GM21423 (cell line): Measurements from ENCODE around the gene SCYL1.
"Not testable (repeated sequence)": the region's sequence is repeated elsewhere in the genome, so short reads cannot be mapped to it uniquely, and the experiment has no call there.

Source experiments
- ATAC-seq: cut with Tn5 transposase; IDR thresholded peaks from one replicate; pipeline ENCODE4 v1.9.1; 2021; ENCODE audit warnings: mild to moderate bottlenecking, moderate library complexity; ENCODE audit not compliant: unreplicated experiment

SCYL1 gene

DNA sequence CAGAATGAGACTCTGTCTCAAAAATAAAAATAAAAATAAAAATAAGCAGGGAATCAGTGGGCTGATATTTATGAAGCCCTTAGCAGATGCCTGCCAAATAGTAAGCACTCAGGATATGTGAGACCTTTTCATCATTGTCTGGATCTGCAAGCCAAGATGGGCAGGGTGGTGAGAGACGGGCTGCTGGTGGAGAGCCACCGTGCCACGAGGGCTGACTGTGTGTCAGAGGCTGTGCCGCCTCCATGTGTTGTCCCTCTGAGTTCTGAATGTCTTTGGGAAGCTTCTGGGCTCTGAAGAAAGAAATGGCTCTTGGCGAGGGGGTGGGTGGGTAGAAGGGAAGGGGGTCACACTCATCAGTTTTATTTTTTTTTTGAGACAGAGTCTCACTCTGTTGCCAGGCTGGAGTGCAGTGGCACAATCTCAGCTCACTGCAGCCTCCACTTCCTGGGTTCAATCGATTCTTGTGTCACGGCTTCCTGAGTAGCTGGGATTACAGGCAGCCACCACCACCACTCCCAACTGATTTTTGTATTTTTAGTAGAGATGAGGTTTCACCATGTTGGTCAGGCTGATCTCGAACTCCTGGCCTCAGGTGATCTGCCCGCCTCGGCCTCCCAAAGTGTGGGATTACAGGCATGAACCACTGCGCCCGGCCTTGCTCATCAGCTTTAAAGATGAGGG is 40.1 kb downstream of the SCYL1 start:
- not testable (repeated sequence) for ATAC-seq

DNA sequence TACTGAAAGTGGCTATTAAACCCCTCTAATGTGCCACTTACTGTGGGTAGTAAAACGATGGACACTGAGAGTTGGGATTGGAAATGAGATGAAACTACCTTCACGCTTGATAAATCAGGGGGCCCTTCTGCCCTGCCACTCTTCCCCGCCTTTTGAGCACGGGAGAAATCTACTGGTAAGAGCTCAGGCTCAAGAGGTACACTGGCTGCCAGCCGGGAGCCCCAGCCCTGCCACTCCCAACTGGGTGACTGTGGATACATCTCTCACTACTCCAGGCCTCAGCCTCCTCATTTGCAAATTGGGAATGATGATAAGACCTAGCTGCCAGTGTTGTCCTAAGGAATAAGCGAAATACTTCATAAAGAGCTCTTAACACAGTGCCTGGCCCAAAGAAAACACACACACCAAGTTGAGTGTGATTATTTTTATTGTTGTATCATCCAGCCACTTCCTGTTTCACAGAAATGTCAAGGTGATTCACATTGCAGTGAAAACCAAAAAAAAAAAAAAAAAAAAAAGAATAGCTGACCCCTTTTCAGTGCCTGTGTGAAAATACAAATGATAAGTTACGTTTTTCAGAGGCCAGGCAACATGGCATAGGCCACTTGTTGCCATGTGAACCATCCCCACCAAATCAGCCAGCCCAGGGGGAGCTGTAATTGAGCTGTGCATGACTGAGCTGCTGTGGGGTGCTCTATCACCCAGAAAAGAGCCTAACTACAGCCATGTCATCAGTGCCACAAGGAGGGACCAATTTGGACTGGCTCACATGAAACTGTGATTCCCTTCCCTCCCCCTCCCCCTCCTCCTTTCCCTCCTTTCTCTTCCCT is 41.0 kb downstream of the SCYL1 start:
- no peak for ATAC-seq

DNA sequence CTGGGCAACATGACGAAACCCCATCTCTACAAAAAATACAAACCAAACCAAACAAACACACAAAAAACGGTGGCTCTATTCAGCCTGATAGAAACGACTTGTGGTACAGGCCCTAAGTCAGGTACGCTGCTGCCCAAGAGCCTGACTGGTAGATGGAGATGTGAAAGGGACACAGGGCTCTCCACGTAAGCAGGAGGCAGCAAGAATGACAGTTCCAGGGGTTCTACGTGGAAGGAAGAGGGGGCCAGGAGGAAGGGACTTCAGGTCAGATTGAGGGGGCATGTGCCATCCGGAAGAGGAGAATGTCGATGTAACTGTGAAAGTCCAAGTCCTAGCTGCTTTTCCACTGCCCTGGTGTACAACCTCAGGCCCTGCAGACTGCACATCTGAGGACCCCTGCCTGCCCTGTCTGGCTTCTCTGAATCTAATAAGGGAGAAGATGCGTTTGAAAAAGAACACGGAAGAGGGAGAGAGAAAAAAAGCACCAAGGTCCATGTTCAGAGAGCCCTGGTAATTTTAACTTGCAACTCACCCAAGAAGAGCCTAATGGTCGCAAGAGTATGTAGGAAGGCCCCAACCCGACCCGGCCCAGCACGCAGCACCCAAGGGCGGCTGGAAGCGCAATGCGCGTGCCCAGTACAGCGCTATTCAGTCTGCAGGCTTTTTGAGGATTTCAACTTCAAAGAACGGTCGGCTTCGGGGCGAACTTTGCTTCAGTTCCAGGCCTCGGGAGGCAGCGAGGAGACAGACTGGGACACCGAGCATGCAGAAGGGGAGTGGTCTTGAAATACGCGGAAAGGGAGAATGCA is 44.5 kb downstream of the SCYL1 start:
- ATAC-seq, result peak; percentile 2

DNA sequence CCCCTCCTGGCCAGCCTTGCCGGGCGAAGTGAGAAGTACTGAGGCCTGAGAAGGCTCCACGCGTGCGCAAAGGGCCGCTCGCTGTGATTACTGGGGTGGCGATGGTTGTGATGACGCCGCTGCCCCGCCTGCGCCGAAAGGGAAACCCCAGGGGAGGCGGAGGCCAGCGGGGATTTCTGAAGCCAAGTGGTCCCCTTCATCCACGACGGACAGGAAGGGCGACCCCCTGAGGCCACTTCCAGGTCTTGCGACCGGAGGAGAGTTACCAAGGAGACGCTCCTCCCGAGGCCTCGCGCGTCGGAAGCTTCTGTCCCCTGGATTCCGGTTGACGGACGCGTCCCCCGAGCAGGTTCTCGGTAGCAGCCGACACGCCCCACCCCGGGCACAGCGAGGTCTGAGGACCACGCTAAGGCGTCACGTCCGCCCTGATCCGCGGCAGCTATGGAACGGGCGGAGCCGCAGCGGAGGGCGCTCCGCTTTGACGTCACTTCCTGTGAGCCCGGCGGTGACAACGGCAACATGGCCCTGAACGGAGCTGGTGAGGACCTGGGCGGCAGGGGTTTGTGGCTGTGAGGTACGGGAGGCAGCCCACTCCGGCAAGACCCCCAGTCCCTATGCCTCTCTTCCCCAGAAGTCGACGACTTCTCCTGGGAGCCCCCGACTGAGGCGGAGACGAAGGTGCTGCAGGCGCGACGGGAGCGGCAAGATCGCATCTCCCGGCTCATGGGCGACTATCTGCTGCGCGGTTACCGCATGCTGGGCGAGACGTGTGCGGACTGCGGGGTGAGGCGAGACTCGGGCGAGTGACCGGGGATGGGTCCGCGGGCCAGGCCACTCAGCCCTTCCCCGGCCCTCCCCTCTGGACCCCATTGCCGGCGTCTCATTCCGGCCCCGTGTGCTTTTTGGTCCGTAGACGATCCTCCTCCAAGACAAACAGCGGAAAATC is 45.4 kb downstream of the SCYL1 start, which contains the start of gene ZNRD2:
ZNRD2 (plus strand) TSS at position 505 of the 946 bp plus-strand sequence; CDS start at position 520, 15 bp downstream.
- peak; percentile 54 for ATAC-seq

DNA sequence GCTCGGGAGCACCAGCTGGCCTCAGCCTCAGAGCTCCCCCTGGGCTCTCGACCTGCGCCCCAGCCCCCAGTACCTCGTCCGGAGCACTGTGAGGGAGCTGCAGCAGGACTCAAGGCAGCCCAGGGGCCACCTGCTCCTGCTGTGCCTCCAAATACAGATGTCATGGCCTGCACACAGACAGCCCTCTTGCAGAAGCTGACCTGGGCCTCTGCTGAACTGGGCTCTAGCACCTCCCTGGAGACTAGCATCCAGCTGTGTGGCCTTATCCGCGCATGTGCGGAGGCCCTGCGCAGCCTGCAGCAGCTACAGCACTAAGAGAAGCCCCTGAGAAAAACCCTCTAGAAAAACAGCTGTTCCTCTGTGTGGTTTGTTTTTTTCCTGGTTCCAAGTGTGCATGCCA is 46.5 kb downstream of the SCYL1 start:
- ATAC-seq, result no peak

DNA sequence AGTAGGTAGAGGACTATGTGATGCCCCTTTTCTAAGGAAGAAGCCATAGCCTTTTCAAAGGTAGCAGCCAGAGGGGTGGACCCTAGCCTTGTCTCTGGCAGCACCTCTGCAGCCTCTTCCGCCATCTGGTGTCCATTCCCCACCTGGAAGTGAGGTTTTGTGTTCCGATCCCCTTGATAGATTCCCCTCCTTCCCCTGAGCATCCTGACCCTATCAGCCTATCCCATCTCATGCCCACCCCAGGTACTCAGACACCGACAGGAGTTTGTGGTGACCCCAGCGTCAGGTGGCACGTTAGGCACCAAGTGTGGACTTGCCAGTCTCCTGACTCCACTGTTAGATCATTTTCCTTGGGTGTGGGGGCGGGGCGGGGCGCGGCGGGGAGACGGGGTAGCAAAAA is 47.1 kb downstream of the SCYL1 start:
- no peak for ATAC-seq

DNA sequence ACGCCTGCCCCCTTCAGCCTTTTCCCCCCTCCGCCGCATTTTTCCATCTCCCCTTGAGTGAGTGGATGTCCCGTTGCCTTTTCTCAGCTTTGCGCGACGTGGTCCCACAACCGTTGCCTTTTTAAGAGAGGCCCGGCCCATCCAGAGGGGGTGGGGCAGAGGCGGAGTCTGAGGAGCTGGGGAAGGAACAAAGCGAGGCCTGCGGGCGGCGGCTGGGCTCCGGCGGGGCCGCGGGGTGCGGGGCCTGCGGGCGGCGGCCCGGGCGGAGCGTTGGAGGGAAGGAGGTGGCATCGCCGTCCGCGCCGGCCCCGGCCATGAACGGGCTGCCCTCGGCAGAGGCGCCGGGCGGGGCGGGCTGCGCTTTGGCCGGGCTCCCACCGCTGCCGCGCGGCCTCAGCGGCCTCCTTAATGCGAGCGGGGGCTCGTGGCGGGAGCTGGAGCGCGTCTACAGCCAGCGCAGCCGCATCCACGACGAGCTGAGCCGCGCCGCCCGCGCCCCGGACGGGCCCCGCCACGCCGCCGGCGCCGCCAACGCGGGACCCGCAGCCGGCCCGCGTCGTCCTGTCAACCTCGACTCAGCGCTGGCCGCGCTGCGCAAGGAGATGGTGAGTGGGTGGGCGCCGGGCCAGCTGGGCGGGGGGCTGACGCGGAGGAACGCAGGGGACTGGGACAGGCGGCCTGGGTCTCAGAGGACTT is 47.6 kb downstream of the SCYL1 start, which contains the start of gene FAM89B:
FAM89B (plus strand) TSS at position 183 of the 696 bp plus-strand sequence; CDS start at position 315, 132 bp downstream.
- no peak for ATAC-seq

DNA sequence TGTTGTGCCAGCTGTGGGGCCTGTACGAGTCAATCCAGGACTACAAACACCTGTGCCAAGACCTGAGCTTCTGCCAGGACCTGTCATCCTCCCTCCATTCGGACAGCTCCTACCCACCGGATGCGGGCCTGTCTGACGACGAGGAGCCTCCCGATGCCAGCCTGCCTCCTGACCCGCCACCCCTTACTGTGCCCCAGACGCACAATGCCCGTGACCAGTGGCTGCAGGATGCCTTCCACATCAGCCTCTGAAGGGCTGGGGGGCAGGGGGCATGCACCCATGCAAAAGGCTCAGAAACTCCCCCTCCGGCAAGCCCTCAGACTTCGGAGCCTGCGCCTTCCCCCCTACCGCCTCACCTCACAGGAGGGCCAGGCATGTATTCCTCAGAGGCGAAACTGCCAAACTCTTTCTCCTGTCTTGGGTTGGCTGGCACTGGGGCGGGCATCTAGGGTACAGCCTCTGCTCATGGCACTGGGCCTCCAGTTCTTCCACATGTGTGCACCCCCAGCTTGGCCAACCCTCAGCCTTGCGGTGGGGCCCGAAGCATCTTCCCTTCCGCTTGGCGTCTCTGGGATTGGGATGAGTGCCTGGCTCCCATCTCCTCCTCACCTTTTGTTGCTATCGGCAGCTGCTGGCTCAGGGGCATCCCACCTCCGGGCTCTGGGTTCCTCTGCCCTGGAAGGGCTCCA is 48.7 kb downstream of the SCYL1 start:
- no peak for ATAC-seq

DNA sequence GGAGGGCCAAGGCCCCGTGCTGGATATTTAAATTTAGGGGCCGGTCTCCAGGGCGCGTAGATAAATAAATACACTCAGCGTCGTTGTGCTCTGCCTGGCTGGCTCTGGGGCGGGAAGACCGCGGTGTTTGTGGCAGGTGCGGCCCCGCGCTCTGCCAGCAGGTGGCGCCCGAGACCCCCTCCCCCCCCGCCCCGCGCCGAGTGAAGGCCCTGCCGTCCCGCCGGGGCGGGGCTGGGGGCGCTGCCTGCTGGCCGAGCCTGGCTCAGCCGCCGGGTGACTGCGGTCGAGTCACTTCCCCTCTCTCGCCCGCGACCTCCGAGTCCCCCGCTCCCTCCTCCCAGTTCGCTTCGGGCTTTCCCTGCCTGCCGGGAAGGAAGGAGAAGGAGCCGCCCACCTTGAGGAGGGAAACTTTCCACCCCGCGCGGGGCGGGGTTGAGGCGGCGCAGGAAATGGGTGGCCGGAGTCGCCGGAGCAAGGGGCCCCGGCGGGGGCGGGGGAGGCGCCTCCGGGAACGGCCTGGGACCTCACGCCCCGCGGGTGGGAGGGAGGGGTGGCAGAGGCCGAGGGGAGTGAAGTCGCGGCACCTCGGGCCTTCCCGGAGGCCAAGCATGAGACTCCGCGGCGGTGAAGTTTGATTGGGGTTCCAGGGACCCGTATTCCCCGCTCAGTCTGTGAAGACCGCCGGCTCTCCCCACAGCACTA is 49.4 kb downstream of the SCYL1 start:
- peak; percentile 27 for ATAC-seq

DNA sequence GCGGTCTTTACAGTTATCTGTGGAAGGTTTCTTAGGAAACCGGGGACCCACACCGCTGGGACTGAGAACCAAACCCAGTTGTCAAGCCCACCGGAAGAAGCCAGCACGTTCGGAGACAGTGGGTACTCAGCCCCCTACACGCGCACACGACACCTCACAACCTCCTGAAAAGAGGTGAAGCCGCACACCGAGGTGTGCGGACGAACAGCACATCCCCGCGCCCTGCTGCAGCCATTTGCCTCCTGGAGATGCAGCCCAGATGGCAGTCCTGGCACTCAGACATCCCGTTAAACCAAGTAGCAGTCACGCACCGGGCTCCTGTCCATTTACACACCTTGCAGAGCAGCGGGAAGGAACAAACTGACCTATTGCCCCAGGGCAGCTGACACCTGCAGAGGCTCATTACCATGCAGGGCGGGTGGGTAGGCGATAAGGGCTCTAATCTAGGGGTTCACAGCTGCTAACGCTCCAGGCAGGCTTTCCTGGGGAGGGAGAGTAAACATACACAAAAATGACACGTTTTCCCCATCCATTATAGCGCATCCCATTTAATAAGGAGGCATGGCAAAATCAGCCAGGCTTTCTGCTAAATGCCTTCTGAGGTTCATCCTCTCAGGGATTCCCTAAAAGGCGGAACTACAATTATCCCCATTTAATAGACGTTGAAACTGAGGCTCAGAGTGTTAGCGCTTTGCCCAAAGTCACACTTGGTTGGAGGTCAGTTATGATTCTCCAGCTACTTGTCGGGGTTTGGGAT is 50.1 kb downstream of the SCYL1 start:
- ATAC-seq, result no peak

DNA sequence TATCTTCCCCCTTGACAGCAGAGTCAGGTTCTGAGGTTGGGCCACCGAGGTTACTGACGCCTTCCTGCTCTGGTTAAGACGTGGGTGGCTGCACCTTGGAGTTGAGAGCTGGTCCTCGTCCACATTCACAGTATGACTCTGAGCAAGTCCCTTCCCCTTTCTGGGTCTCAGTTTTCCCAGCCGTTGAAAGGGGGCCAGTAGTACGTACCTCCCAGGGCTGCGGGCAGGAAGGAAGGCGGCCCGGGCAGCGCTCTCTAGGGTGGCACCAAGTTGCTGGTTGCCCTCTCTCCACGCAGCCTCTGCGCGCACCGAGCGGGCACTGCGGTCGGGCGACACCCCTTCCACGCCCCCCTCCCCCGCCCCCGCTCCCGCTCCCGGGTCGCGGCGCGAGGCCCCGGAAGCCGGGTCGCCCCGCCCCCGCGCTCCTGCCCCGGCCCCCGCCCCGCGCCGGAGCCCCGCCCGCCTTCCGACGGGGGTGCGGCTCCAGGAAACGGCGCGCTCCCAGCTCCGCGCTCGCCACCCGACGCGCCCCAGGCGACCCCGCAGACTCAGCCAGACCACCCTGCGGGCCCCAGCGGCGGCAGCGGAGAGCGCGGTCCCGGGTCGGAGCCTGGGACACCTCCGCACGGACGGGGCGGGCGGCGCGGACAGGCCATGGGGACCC is 50.8 kb downstream of the SCYL1 start, which contains the start of gene EHBP1L1:
EHBP1L1 (plus strand) TSS at position 486 of the 664 bp plus-strand sequence. CDS start 250 bp downstream, outside the sequence.
- ATAC-seq, result no peak

DNA sequence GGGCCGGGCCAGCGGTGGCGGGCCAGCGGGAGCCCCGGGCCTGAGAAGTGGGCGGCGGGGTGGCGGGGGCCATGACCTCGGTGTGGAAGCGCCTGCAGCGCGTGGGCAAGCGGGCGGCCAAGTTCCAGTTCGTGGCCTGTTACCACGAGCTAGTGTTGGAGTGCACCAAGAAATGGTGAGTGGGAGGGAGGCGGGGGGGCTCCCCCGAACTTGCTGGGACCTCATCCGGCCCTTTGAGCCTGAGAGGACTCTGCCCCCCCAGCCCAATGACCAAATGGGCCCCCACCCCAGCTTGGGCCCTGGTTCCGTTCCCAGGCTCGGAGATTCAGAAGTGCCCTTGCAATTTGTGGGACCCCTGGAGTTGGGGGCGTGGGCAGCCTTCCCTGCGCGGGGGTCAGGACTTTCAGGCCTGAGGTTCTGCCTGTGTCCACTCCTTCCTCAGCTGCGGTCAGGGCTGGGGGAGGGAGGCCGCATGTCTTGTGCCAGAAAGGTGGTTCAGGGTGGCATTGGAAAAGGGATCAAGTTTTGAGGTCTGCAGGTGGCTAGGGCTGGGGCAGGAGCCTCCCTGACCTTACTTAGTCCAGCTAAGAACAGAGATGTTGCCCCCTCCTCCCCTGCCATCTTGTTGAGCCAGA is 51.5 kb downstream of the SCYL1 start:
- no peak for ATAC-seq

DNA sequence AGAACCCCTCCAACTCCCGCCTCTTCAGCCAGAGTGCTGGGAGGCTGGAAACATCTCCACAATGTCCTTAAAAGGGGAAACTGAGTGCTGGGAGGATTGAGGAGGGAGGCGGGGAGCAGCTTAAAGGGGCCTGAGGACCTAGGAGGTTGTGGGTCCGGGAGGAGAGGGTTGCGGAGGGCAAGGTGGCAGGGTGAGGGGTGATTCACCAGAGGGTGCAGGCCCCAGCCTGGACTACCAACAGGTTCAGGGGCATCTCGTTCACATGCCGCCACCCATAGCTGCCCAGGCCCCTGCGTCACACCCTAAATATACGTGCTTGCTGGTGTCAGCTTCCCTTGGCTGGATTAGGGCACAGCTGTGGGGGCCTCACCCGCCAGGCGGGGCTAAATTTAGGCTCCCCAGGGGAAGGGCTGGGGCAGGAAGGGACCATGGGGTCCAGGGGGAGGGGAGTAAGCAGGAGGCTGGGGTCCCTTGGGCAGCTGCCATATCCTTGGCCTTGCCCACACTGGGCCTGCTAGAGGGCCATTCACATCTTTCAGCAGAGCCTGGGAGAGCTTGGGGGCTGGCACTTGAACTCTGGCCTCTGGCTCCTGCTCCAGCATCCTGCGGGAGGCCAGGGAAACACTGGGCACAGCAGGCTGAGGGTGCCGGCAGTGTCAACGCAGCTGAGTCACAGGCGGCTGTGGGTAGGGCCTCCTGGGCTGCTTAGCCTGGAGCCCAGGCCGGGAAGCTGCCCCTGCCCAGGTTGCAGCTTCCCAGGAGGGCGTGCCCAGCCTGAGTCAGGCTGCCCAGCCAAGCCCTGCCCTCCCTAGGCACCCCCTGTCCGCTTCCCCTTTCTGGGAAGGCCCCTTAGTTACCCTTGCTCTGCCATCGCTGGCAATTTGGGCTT is 52.2 kb downstream of the SCYL1 start:
- no peak for ATAC-seq

DNA sequence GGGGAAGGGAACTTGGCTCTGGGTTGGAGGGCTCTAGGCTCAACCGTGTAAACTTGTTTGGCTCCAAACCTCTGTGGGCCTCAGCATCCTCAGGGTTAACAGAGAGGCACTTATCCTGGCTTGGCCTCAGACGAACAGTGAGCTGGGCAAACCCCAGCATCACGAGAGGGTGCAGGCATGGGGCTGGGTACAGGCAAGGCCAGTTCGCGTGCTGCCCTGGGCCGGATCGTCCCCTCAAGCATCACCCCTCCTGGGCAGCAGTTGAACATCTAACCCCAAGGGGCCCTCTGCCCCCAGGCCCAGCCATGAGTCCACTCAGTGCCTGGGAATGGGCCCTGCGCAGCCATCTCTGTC is 52.9 kb downstream of the SCYL1 start:
- ATAC-seq, result no peak

DNA sequence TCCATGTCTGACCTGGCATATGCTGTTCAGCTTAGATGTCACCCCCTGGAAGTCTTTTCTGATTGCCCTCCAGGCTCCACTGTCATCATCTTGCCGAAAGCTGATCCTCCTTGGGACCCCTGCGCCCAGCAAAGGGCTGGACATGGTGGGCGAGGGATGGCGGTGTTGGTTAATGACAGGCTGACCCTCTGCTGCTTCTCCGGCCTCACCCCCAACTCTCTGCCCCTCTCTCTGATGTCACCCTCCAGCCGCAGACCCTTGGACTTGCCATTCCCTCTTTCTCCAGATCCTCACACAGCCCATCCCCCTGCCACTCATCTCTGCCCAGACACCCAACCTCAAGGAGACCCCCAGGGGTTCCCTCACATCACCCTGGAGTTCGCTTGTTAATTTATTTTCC is 53.3 kb downstream of the SCYL1 start:
- no peak for ATAC-seq

DNA sequence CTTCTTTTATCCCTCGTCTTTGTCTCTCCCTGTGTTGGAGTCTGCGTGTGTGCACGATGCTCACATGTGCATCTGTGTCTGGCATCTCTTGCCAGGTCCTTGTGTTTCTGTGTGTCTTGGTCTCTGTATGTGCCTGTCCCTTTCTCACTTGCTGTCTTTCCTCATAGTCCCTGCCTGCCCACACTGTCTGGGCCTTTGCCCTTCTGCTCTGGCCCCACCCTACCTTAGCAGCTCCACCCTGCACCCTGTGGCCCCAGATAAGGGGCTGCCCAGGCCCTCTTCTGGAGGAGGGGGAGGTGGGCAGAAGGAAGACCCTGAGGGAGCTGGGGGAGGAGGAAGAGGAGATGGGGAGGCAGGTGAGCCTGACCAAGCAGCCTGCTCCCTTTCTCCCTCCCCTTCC is 53.8 kb downstream of the SCYL1 start:
- no peak for ATAC-seq
